NOMO-1 treated with dmso at 0.1 percent for 144 hours (cell line): Measurements from ENCODE around the gene CDH4.

Experiments used
- DNase-seq: peaks from one replicate; lab custom pipeline; 2025; ENCODE audit not compliant: unreplicated experiment; lab: John Stamatoyannopoulos, UW

Gene CDH4

GRCh38 chr20:61512475-61512874 lies 260.4 kb downstream of the CDH4 start:
- no peak for DNase-seq

- DNase-seq = no peak
Measured at GRCh38 chr20:61513124-61514017, 261.3 kb downstream of the CDH4 start.

DNA sequence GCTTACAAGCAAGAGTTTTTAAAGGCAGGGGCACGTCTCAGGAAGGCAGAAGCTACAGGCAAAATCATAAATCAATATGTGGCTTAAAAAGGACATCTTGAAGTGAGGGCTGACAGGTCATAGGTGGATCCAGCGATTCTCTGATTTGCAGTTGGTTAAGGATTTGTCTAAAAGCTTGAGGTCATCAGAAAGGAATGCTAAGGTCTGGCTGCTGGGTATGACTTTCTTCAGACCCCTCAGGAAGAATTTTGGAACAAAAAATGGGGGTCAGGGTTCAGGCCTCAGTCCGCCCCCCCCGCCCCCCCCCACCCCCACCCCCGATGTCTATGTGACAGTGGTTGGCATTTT lies 261.9 kb downstream of the CDH4 start:
- no peak for DNase-seq

- DNase-seq = no peak
Measured at GRCh38 chr20:61514396-61514795, 262.3 kb downstream of the CDH4 start.

GRCh38 chr20:61514805-61515505 lies 262.9 kb downstream of the CDH4 start:
- no peak for DNase-seq

DNA sequence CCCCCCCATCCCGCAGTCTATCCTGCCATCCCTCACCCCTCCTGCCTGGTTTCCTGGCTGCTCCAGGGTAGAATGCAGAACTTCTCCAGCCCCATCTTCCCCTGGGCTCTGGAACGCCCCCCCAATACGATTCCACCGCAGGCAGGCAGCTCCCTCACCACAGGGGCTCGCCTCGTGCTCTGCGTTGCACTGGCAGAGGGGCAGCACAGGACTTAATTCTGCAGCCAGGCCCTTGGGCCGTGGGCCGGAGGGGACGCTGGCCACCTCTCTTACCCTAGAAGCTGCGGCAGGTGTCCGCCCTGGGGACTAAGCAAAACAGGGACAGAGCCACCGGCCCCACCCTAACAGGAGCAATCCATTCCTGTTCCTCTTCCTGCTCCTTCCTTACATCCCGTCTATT lies 263.9 kb downstream of the CDH4 start:
- DNase-seq = no peak

GRCh38 chr20:61516346-61517208 lies 264.5 kb downstream of the CDH4 start:
- no peak for DNase-seq

GRCh38 chr20:61517419-61517818 lies 265.4 kb downstream of the CDH4 start:
- no peak for DNase-seq

GRCh38 chr20:61518424-61518951 lies 266.4 kb downstream of the CDH4 start:
- no peak for DNase-seq

DNA sequence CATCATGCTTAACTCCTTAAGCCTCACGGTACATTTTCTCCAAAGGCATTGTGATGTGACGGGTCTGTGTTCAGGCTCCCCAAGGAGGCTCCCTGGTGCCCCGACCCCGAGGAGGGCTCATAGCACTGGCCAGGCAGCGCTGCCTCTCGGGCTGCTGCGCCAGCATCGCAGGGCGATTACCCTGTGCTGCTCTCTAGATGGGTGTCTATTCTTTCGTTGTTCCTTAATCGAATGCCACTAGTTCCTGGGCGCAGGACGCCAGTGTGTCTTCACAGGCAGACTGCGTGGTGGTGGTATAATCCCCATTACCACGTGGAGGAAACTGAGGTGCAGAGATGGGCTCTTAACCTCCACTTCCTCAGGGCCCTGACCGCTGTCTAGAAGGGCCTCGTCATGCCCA lies 267.4 kb downstream of the CDH4 start:
- DNase-seq = no peak

GRCh38 chr20:61520076-61520892 lies 268.2 kb downstream of the CDH4 start:
- DNase-seq = no peak

DNA sequence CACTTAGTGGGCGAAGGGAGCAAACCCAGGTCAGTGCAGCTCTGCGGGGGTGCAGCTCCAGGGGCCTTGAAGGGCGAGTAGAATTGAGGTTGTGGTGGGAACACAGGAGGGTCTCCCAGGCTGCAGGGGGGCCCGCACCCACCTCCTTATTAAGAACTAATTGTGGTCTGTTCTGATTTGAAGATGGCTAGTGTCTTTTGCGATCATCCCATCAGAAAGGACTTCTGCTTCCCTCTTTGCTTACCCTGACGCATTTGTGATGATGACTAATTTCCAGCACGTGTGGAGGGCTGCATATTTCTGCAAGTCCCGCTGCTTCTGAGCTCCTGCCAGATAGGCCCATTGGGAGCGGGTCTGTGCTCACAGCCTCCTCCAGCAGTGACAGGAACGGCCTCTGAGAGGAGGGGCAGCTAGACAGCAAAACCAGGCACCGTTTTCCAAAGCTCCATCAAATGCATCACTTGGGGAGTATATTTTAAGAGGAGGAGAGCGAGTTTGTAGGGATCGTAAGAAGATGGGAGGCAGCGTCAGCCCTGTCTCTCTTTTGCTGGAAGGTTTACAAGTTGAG lies 268.9 kb downstream of the CDH4 start:
- DNase-seq = no peak

DNA sequence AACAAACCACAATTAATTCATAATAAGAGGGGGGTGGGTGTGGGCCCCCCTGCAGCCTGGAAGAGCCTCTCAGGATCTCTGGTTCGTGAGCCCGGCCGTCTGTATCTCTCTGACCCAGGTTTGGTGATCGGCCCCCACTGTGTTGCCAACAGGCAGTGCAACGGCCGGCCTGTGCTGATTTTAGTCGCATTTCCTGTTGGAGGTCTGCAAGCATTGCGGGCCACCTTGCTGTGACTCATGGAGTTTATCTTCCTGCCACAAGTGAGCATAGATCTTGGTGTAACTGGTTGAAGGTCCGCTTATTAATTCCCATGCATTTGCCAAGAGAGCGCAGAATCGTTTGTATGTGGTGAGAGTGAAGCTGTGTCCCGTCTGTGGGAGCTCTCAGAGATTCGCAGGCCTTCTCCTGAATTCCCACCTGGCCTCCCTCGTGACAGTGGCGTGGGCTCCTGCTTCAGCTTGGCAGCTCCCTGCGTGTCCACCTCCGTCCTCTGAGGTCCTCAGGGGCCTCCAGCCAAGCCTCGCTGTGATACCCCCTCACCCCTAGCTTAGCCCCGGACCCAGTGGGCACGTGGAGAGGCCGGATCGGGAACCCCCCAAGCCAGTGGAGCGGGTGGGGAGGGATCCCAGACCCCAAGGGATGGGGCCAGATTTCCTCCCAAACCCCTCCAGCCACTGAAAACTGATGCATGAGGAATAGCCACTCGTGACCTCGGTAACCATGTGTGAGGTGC lies 269.8 kb downstream of the CDH4 start:
- no peak for DNase-seq

GRCh38 chr20:61522498-61523090 lies 270.5 kb downstream of the CDH4 start:
- DNase-seq = no peak

DNA sequence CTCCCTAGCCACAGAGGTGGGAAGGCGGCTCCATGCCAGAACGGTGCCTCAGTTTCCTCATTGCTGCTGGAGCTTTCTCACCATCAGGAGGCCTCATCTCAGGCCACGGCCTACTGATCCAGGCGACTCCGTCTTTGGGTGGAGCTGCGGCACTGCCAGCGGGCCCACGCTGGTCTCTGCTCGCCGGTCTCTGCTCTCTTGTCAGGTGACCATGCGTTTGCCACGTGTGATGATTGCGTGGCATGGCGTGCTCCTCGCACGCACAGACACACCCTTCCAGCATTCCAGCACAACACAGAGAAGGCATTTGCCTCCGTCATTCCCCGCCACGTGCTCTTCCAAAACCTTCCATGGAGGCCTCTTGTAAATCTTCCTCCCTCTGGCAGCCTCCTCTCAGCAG lies 271.1 kb downstream of the CDH4 start:
- no peak for DNase-seq

DNA sequence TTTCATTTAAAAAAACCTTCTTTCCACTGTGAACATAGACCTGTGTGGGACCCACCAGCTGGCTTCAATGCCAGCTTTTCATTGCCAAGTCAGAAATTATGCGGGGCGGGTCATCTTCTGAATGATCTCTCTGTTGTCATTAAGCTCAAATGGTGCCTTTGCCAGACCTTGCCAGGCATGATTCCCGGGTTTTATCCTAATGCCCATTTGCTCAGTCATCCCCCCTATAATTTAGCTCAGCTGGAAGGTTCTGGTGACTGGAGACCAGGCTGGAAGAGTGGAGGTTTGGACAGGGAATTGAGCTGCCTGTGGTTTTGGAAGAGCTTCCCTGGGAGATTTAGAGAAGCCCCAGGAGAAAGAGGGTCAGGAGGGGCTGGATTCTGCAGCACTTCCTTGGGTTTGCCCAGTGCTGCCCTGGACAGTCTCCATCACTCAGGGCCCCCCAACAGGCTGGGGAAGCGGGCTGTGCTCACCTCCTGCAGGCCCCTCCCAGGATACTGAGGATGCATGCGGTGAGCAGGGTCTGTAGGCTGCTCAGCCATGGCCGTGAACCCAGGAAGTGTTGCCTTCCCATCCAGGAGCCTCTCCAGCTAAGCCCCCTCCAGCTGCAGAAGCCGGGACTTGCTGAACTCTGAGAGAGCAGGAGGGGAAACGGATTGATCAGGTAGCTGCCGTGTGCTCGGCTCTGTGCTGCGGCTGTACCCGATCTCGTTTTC lies 273.0 kb downstream of the CDH4 start:
- DNase-seq = no peak

GRCh38 chr20:61525781-61526431 lies 273.8 kb downstream of the CDH4 start:
- no peak for DNase-seq

DNA sequence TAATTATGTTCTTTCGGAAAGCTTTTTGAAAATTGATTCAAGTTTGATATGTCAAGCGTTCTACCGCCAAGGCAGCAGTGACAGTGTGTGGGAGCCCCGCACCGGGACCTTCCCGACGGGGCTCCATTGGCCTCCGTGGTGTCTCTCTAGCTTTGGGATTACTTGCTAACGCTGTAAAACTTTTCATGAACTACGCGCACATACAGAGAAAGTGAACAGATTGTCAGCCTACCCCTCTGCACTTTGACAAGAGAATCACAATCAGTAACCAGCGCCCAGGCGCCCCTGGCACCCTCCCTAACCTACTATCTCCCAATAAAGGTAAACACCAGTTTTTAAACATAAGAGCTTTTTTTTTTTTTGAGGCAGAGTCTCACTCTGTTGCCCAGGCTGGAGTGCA lies 274.8 kb downstream of the CDH4 start:
- DNase-seq = no peak
